HCT116 (cell line): ENCODE results near the gene IFRD1.

ENCODE experiments used
- ATF3 ChIP-seq: IDR thresholded peaks from 2 replicates; pipeline ENCODE4 v1.6.1; 2012
- CEBPB ChIP-seq: IDR thresholded peaks from 2 replicates; pipeline ENCODE4 v1.6.1; 2012; ENCODE audit warnings: low read depth
- CTCF ChIP-seq, 3 experiments: fragments of 200-600 bp in 1 of 3; sonication (generic) in 1 of 3; IDR thresholded peaks in 2 of 3; conservative IDR thresholded peaks in 1 of 3; 2 replicates each; pipeline ENCODE4 v1.5.1; 2012 to 2017; ENCODE audit warnings: low read depth in 2 of 3, low read length in 2 of 3, antibody characterized with exemption in 1 of 3, borderline replicate concordance in 1 of 3, control low read depth in 1 of 3, mild to moderate bottlenecking in 1 of 3, mixed read lengths in 1 of 3, mixed run types in 1 of 3, moderate library complexity in 1 of 3; ENCODE audit not compliant: insufficient read depth in 1 of 3
- EGR1 ChIP-seq: IDR thresholded peaks from 2 replicates; pipeline ENCODE4 v1.6.1; 2012; ENCODE audit warnings: low read depth
- EZH2 ChIP-seq: fragments of 200-600 bp; sonication (generic); IDR thresholded peaks from 2 replicates; pipeline ENCODE4 v1.6.1; 2017; ENCODE audit warnings: antibody characterized with exemption, mixed run types
- EZH2phosphoT487 ChIP-seq: fragments of 200-600 bp; IDR thresholded peaks from 2 replicates; pipeline ENCODE4 v1.6.1; 2018; ENCODE audit warnings: antibody characterized with exemption, borderline replicate concordance
- POLR2A ChIP-seq: IDR thresholded peaks from 2 replicates; pipeline ENCODE4 v1.7.0; 2011; ENCODE audit warnings: borderline replicate concordance; ENCODE audit not compliant: insufficient read depth, insufficient read length; ENCODE audit errors: extremely low read depth
- POLR2AphosphoS5 ChIP-seq: IDR thresholded peaks from 2 replicates; pipeline ENCODE4 v1.6.1; 2011; ENCODE audit warnings: mild to moderate bottlenecking, low read depth, low read length, moderate library complexity
- RAD21 ChIP-seq: IDR thresholded peaks from 2 replicates; pipeline ENCODE4 v1.6.1; 2012; ENCODE audit warnings: low read depth, mild to moderate bottlenecking
- SIN3A ChIP-seq: IDR thresholded peaks from 2 replicates; pipeline ENCODE4 v1.6.1; 2012; ENCODE audit warnings: low read depth
- ZNF274 ChIP-seq: fragments of 200-500 bp; sonication (Bioruptor generic); IDR thresholded peaks from 2 replicates; pipeline ENCODE4 v1.6.1; 2014; ENCODE audit warnings: mild to moderate bottlenecking, low read depth, low read length, inconsistent platforms
- TF ChIP-seq, protein P1 (sequence below): IDR thresholded peaks from 2 replicates; pipeline ENCODE4 v1.6.1; 2012; ENCODE audit warnings: low read depth
- TF ChIP-seq, protein P2 (sequence below): IDR thresholded peaks from 2 replicates; pipeline ENCODE4 v1.6.1; 2012

DNA sequence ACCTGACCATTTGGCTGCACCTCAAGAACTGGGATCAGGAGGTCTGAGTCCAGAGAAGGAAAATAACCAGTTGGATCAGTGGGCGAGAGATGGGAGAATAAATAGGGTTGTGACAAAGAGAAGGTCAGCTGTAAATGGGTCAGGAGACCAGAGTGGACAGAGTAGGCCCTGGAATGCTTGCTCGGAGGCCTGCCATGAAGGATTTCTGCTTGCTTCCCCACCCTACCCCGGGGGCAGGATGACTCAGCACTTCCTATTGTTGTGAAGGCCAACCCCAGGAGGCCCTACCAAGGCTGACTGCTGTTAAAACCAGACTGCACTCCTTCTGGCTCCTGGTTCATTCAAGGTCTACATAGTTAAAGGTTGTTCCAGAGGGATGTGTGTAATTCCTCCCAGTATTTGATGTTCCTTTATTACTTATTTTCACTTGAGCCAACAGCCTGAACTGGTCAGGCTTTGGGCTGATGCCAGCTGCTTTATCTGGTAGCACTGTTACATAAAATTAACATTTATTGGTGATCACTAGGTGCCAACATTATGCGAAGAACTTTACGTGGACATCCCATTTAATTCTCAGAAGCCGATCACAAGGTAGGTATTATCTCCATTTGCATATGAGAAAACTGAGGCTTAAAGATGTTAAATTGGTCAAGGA is 27.3 kb upstream of the IFRD1 start:
- no peak for TF ChIP-seq CTCF (IDR thresholded peaks at IDR 0.05 in 2 of 3, conservative IDR thresholded peaks at IDR 0.05 in 1 of 3; ENCODE audit: borderline replicate concordance in 1 of 3, insufficient read depth in 1 of 3, low read depth in 2 of 3, low read length in 2 of 3)
- peak; percentile 51 for TF ChIP-seq POLR2AphosphoS5
- TF ChIP-seq ATF3, result no peak
- no peak for TF ChIP-seq EZH2phosphoT487
- TF ChIP-seq POLR2A, result no peak
- 0 out of 2 replicates have a peak, but pooled peaks have one; percentile 40 for TF ChIP-seq SIN3A
- TF ChIP-seq RAD21, result 0 out of 2 replicates have a peak, but pooled peaks have one; percentile 3
- TF ChIP-seq, protein P1, sequence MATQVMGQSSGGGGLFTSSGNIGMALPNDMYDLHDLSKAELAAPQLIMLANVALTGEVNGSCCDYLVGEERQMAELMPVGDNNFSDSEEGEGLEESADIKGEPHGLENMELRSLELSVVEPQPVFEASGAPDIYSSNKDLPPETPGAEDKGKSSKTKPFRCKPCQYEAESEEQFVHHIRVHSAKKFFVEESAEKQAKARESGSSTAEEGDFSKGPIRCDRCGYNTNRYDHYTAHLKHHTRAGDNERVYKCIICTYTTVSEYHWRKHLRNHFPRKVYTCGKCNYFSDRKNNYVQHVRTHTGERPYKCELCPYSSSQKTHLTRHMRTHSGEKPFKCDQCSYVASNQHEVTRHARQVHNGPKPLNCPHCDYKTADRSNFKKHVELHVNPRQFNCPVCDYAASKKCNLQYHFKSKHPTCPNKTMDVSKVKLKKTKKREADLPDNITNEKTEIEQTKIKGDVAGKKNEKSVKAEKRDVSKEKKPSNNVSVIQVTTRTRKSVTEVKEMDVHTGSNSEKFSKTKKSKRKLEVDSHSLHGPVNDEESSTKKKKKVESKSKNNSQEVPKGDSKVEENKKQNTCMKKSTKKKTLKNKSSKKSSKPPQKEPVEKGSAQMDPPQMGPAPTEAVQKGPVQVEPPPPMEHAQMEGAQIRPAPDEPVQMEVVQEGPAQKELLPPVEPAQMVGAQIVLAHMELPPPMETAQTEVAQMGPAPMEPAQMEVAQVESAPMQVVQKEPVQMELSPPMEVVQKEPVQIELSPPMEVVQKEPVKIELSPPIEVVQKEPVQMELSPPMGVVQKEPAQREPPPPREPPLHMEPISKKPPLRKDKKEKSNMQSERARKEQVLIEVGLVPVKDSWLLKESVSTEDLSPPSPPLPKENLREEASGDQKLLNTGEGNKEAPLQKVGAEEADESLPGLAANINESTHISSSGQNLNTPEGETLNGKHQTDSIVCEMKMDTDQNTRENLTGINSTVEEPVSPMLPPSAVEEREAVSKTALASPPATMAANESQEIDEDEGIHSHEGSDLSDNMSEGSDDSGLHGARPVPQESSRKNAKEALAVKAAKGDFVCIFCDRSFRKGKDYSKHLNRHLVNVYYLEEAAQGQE, result no peak
- TF ChIP-seq, protein P2, sequence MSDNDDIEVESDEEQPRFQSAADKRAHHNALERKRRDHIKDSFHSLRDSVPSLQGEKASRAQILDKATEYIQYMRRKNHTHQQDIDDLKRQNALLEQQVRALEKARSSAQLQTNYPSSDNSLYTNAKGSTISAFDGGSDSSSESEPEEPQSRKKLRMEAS, result 0 out of 2 replicates have a peak, but pooled peaks have one; percentile 51
- TF ChIP-seq EZH2, result no peak
- no peak for TF ChIP-seq ZNF274
- TF ChIP-seq CEBPB, result no peak
- no peak for TF ChIP-seq EGR1
